Superior temporal gyrus (tissue), 1 donor: ENCODE data around the gene SLC31A2.

ENCODE experiments used
- DNase-seq: peaks from one replicate; pipeline ENCODE4 v3.0.0-alpha.2; 2016; ENCODE audit errors: extremely low spot score

SLC31A2 gene

DNA sequence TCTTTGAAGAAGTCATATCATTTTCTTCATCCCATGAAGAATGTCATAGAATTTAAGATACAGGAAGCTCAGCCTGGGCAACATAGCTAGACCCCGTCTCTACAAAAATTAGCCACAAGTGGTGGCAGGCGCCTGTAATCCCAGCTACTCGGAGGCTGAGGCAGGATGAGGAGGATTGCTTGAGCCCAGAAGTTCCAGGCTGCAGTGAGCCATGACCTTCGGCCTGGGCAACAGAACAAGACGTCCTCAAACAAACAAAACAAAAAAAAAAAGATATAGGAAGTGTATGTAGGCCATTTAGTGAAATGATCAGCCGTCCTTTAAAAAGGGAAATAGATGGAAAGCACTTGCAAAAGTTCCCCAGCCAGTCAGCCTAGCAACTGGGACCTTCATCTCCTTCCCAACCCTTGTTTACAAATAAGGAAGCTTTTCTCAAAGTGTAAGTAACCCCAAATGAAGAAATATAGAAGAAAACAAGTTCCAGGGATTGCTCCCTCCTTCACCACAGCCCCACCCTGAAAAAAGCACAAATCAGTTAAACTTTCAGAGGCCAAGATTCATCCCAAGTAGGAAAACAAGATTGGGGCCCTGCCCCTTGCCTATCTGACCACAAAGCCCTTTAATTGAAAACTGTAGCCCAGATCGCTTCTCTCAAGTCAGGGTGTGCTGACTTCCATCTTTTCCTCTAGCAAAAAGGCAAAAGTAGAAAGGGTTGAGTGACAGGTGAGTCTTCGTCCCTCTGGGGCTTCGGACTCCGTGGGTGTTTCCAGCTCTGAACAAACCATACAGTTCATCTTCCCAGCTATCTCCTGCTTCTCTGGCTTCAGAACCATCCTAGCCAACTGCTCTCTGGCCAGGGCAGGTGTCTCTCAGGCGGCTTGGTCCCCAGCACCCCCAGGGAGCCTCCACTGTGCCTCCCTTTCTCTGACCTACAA, 1.2 kb downstream of the SLC31A2 start:
- DNase-seq, result no peak

DNA sequence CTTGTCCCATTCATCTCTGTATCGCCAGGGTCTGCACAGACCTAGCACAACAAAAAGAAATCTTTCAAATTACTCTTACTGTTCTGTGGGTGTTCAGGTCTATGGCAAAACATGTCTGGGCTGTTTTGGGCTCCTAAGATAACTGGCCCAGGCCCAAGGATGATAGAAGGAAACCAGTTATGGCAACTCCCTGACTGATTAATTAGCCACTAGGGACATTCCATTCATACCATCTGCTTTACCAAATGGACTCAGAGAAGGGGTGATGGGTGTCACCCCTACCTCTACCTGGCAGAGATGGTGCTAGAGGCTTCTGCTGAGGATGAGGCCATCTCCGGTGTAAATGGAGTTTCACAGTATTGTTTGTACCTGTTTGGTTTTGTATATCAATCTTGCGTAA, 1.9 kb downstream of the SLC31A2 start:
- no peak for DNase-seq

DNA sequence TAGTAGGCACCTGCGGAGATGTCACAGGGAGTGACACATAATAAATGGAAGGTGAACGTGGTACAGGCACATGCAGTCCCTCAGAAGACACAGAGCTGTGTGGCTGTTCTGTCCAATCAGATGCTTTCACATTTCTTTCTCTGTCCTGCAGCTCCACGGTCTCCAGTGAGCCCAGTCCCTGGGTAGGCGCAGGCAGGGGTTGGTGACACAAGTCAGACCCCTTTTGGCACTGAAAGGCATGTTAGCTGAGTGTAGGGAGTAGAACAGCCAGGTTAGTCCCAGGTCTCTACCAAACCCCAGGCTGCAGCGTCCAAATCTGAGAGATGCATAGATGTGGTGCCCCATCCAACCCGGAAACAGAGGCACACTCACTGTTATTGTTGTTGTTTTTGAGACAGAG, 2.8 kb downstream of the SLC31A2 start:
- DNase-seq, result peak; percentile 48

- peak; percentile 72 for DNase-seq
Measured at GRCh38 chr9:113154471-113154870, 3.7 kb downstream of the SLC31A2 start.

DNA sequence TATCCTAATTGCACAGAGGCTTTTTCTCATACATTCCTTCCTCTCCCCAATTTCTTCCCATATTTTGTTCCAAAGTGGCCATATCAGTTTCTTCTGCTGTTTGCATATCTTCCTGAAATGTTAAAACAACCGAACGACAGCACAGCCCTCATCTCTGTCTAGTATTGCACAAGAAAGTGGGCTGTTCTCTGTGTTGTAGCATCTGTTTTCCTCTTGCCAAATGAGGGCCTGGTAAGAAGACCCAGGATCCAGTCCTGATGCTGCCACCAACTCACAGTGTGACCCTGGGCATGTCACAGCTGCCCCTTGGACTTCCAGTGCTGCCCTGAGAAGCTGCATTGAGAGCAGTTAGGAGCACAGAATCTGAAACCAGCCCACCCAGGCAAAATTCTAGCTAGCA, 4.1 kb downstream of the SLC31A2 start:
- peak; percentile 32 for DNase-seq

DNA sequence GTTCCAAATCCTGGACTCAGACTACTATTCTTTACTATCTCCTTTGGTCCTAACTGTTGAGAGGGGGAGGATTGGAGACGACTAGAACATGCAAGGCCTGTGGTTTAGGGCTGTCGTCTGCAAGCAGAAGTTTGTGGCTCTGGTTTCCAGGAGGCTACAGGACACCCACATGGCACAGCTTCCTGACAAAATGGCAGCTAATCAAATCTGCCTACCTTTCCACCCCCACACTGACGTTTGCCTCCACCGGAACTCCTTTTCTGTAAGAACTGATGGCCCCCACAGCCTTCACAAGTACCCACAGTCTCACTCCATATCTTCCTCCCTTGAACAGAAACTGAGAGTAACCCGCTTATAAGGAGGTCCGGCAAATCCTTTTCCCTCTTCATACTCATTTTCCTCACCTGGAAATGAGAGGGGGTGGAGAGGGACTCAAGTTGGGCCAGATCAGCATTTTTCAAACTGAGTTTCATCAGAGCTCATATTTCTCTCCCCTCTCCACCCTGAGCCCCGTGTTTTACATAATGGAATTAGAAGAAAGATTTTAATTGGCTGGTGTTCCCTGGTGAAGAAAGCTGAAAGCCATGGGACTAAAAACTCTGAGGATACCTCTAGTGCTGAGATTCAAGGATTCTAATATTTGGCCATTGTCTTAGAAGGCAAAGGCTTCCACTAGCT, 5.2 kb downstream of the SLC31A2 start:
- DNase-seq, result no peak

DNA sequence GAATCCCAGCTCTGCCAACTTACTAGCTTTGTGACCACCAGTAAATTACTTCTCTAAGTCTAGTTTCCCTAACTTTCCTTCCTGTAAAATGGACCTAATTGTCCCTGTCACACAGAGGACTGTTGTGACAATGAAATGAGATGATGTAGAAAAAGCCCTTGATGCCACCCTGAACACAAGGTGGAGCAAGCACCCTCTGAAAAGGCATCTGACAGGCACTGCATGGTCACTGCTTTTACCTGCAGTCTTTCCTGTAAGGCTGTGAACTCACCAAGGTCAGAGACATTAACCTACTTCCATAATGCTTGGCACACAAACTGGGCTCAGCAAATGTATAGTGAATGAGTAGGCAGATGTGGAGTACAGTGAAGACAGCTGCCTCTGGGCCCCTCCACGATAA, 6.1 kb downstream of the SLC31A2 start:
- DNase-seq, result no peak

DNA sequence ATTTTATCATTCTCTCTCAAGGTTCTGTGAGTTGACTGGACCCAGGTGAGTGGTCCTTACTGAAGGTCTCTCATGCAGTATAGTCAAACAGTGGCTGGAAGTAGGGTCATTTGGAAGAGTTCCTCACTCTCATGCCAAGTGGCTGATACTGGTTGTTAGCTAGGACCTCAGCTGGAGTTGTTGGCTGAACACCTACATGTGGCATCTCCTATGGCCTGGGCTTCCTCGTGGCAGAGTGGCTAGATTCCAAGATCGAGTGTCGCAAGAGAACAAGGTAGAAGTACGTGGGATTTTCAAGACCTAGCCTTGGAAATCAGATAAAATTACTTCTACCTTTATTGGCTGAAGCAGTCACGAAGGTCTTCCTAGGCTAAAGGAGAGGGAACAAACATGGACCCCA, 7.6 kb downstream of the SLC31A2 start:
- DNase-seq, result no peak

DNA sequence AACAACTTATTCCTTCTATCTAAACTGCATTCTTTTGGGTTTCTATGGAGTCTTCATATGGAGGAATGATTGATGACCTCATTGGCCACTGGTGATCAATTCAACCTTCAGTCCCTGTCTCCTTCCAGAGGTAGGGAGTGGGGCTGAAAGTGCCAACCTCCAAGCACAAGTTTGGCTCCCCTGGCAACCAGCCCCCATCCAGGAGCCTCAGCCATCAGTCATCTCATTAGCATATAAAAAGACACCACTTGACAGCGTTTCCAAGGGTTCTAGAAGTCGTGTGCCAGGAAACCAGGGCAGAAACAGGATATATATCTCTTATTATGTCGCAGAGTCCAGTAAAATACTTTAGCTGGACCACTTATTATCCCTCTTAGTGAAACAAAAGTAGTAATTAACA, 9.8 kb downstream of the SLC31A2 start:
- DNase-seq, result no peak

GRCh38 chr9:113163001-113163400, 12.2 kb downstream of the SLC31A2 start:
- DNase-seq, result no peak

DNA sequence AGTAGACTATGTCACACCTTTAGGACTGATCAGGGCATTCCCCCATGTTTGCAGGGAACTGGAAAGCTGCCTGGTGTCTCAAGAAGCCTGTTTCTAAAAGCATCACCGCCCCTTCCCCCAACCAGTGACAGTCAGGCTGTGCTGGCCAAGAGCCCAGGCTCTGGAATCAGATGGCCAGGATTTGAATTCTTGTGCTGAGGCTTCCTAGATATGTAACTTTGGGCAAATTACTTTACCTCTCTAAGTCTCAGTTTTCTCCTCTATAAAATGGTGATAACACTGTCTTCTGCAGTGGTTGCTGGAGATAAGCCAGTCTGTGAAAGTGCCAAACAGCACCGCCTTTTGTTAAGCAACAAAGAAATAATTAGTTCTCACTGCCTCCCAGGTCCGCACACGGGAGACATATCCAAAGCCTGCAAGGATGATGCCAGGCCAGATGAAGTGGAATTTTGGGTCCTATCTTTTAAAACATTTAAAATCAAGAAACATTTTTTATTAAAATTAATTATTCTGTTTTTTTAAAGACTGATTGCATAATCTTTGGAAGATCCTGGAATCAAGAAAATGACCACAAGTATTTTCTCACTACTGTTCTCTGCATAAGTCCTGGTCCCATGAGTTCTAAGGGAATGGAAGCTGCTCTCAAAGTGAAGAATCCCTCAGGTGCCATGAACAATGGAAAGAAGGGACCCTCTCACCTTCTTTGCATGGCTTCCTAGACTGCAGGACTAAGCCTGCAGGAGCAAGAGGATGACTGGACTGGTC, 13.9 kb downstream of the SLC31A2 start:
- peak; percentile 87 for DNase-seq

DNA sequence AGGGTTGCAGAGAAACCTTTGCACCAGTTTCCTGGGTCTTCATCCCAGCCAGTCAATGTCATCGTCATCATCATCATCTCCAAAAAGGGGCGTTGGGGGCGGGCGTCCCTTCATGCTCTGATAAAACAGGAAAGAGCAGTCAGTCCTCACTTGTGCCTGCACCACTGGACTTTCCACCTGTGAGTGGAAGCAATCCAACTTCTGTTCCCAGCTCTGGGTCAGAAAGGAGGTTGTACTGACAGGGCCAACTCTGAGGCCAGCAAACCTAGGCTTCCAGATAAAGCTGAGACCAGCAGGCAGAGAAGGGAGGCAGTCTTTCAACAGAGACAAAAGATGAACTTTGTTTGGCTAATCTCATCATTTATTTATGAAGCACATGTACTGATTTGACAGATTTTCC, 15.2 kb downstream of the SLC31A2 start:
- DNase-seq, result no peak

DNA sequence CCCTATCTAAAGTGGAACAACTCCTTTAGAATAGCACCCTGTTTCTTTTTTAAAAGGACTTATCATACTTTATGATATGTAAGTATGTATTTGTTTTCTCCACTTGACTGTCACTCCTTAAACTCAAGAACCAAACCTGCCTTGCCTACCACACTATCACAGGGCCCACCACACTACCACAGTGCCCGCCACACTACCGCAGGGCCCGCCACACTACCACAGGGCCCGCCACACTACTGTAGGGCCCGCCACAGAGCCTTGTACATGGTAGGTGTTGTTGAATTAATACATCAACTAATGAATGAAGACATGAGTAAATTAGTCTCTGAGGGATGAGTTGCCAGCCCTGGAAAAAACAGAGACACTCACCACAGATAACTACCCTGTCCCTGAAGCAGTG, 18.0 kb downstream of the SLC31A2 start:
- no peak for DNase-seq

GRCh38 chr9:113173341-113173740, 22.5 kb downstream of the SLC31A2 start:
- no peak for DNase-seq

DNA sequence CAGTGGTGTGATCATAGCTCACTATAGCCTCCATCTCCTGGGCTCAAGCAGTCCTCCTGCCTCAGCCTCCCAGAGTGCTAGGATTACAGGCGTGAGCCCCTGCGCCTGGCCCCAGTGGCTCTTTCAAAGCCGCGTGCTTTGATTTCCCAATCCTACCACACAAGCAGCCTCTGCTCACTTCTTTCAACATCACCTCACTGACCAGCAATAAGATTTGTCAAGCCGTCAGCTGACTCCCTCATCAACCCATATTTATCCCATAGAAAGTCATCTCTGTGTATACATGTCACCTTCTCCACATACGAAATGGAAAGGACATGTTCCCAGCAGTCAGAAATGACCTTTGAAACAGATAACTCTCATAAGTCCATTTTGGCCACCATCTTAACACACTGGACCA, 26.0 kb downstream of the SLC31A2 start:
- DNase-seq, result no peak

GRCh38 chr9:113177251-113177650, 26.4 kb downstream of the SLC31A2 start:
- DNase-seq, result no peak

- DNase-seq, result no peak
Measured at GRCh38 chr9:113178087-113178486, 27.3 kb downstream of the SLC31A2 start.

DNA sequence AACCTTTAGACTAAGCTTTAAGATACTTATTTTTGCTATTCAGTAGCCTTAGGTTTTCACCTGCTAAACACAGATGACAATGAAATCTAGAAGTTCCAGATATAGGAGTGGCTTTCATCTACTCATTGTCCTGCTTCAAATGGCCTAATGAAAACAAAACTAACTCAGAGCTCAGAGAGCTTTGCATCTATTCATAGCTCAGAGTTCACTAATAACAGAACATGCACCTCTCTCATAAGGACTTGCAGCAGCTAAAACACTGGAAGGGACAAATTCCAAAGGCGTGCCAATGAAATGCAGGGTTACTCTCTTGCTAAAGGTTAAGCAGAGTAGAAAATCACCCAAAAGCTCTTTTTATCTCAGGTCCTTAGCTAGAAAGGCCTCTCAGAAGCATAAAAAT, 29.0 kb downstream of the SLC31A2 start:
- no peak for DNase-seq

DNA sequence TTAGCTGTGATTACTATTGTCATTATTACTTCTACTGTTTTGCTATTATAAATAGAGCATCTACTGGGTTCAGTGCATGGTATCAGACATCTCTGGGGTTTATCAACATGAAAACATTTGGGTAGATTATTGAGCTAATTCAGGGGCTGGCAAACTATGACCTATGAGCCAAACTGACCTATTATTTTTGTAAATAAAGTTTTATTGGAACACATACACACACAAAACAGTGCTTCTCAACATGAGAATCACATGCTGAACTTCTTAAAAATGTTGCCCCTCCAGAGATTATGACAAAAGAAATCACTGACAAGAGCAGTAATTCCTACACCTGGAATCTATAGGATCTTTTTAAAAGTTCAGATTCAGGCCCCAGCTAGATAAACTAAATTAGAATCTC, 30.4 kb downstream of the SLC31A2 start:
- no peak for DNase-seq

- no peak for DNase-seq
Measured at GRCh38 chr9:113183956-113184488, 33.2 kb downstream of the SLC31A2 start.

DNA sequence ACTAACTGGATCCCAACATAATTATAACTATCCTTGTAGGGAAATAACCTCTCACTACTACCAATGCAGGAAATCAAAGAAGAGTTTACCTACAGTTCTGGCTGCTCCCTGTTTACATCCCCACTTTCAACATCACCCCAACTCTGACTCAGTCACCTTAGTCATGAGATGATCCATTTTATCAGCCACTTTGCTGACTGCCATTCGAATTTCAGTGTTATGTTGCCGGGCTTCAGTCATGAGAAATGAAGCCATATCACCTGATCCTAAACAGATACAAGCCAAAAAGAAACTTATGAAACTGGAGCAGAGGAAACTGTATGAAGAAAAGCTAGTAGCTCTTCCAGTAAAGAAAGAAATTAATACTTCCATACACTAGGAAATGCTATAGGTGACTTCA, 33.7 kb downstream of the SLC31A2 start:
- no peak for DNase-seq

- no peak for DNase-seq
Measured at GRCh38 chr9:113185271-113185670, 34.5 kb downstream of the SLC31A2 start.
